Measurements from ENCODE around the gene SNX15.

Gene SNX15

DNA sequence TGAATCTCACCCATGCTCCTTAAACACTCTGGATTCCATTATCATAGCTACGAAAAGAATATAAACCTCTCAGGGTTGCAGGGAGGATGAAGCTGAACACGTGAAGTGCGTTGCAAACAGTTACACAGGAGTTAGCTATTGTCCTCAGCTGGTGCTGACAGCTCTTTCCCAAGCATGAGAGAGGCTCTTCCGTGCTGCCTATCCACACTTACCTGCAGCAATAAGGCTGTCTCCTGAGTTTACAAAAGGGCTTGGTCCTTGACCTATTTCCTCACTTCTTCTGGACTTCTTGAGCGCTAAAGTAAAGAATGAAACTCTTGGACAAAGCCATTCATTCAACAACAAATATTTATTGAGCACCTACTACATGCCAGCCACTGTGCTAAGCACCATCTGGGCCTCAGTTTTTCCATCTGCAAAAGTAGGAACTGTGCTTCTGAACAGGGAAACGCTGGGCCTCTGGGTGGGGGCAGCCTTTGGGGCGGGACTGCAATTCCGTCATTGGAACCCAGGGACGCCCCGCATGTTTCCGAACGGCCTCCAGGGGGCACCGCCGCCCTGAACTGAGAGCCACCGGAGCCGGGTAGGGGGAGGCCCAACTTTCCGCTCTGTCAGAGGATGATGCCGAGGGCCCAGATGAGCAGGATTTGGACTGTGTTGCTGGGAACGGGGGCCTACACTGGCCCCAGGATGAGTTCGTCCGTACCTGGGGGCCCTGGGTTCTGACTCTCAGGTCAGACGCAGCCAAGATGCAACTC is 13.9 kb upstream of the SNX15 start:
- TF ChIP-seq, protein P1, sequence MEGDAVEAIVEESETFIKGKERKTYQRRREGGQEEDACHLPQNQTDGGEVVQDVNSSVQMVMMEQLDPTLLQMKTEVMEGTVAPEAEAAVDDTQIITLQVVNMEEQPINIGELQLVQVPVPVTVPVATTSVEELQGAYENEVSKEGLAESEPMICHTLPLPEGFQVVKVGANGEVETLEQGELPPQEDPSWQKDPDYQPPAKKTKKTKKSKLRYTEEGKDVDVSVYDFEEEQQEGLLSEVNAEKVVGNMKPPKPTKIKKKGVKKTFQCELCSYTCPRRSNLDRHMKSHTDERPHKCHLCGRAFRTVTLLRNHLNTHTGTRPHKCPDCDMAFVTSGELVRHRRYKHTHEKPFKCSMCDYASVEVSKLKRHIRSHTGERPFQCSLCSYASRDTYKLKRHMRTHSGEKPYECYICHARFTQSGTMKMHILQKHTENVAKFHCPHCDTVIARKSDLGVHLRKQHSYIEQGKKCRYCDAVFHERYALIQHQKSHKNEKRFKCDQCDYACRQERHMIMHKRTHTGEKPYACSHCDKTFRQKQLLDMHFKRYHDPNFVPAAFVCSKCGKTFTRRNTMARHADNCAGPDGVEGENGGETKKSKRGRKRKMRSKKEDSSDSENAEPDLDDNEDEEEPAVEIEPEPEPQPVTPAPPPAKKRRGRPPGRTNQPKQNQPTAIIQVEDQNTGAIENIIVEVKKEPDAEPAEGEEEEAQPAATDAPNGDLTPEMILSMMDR (IDR thresholded peaks at IDR 0.05; ENCODE audit: insufficient read depth, low read length, poor library complexity, severe bottlenecking) = peak; percentile 87
- Histone ChIP-seq H3K27me3 (replicated peaks; ENCODE audit: control insufficient read depth, insufficient read depth, low read length) (no peaks in the 10 kb centered on the region), H3K4me3 (replicated peaks; ENCODE audit: low read depth, low read length) (peak overlapping the region; percentile 77), H3K36me3 (ENCODE audit: control insufficient read depth, insufficient read depth, low read length) (no peaks in the 10 kb centered on the region; the same call in none of the 2 replicates)
- DNase-seq (ENCODE audit: extremely low read depth, insufficient read length) = peak; percentile 88

GRCh38 chr11:65013888-65014725 is 13.1 kb upstream of the SNX15 start, which contains the start of gene ARL2:
Gene ARL2, plus strand, starts transcription at chr11:65014160. Its CDS starts 48 bp downstream, at chr11:65014208.
- TF ChIP-seq, protein P1 (IDR thresholded peaks at IDR 0.05; ENCODE audit: insufficient read depth, low read length, poor library complexity, severe bottlenecking) = peak; percentile 56
- Histone ChIP-seq H3K27me3 (replicated peaks; ENCODE audit: control insufficient read depth, insufficient read depth, low read length) (no peaks in the 10 kb centered on the region), H3K4me3 (replicated peaks; ENCODE audit: low read depth, low read length) (peak within 1 kb of the TSS; percentile 77), H3K36me3 (ENCODE audit: control insufficient read depth, insufficient read depth, low read length) (peaks cover 4% of the 10 kb centered on the region)
- peak; percentile 95 for DNase-seq (ENCODE audit: extremely low read depth, insufficient read length)

DNA sequence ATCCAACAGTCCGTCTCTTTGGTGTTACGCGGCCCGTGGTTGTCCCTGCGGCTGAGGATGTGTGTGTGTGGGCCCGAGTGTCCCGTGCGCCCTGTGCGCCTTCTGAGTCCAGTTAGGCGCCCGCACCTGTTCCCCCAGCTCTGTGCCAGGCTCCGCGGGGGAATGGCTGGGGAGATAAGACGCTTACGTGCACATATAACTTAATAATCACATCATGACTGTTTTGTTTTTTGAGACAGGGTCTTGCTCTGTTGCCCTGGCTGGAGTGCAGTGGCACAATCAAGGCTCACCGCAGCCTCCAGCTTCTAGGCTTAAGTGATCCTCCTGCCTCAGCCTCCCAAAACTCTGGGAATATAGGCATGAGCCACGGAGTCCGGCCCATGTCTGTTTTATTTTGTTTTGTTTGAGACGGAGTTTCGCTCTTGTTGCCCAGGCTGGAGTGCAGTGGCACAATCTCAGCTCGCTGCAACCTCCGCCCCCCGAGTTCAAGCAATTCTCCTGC is 12.5 kb upstream of the SNX15 start:
- no peak for DNase-seq (ENCODE audit: extremely low read depth, insufficient read length)
- TF ChIP-seq, protein P1 (IDR thresholded peaks at IDR 0.05; ENCODE audit: insufficient read depth, low read length, poor library complexity, severe bottlenecking) = no peak
- H3K27me3 ChIP-seq (replicated peaks; ENCODE audit: control insufficient read depth, insufficient read depth, low read length) = no peaks in the 10 kb centered on the region
- peaks cover 4% of the 10 kb centered on the region for H3K36me3 ChIP-seq (ENCODE audit: control insufficient read depth, insufficient read depth, low read length)
- peak overlapping the region; percentile 77 for H3K4me3 ChIP-seq (replicated peaks; ENCODE audit: low read depth, low read length)

DNA sequence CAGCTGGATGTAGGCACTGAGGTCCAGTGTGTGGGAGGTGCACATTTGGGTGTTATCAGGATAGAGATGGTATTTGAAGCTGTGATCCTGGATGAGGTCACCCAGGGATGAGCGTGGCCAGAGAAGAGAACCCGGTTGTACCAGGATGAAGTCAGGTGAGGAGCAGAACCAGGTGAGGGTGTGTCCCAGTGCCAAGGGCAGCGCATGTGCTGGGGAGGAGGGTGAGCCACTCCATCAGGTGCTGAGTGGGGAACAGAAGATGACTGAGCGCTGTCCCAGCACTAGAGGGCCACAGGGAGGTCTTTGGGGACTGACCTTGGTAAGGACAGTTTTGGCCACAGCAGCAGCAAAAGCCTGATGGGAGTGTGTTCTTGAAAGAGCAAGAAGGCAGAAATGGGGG is 10.5 kb upstream of the SNX15 start:
- no peaks in the 10 kb centered on the region for H3K27me3 ChIP-seq (replicated peaks; ENCODE audit: control insufficient read depth, insufficient read depth, low read length)
- H3K4me3 ChIP-seq (replicated peaks; ENCODE audit: low read depth, low read length) = no peak overlapping the region
- peaks cover 11% of the 10 kb centered on the region for H3K36me3 ChIP-seq (ENCODE audit: control insufficient read depth, insufficient read depth, low read length)
- TF ChIP-seq, protein P1 (IDR thresholded peaks at IDR 0.05; ENCODE audit: insufficient read depth, low read length, poor library complexity, severe bottlenecking) = peak; percentile 25
- no peak for DNase-seq (ENCODE audit: extremely low read depth, insufficient read length)

DNA sequence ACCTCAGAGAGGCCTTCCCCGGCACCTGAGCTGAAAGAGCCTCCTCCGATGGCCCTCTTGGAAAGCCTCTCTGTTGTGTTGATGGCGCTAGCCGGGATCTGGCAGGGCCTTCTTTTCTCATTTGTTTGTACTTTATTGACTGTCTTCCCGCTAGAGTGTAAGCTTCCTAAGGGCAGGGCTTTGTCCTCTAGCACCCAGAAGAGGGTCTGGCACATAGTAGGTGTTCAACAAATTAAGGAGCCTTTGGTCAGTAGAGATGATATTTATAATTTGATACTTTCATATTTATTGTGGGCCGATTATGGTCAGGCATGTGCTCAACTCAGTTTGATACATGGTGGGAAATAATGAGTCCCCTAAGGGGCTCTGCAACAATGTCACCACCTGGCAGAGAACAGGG is 9.3 kb upstream of the SNX15 start:
- H3K27me3 ChIP-seq (replicated peaks; ENCODE audit: control insufficient read depth, insufficient read depth, low read length) = no peaks in the 10 kb centered on the region
- H3K36me3 ChIP-seq (ENCODE audit: control insufficient read depth, insufficient read depth, low read length) = peaks cover 11% of the 10 kb centered on the region
- H3K4me3 ChIP-seq (replicated peaks; ENCODE audit: low read depth, low read length) = no peak overlapping the region
- DNase-seq (ENCODE audit: extremely low read depth, insufficient read length) = no peak
- TF ChIP-seq, protein P1 (IDR thresholded peaks at IDR 0.05; ENCODE audit: insufficient read depth, low read length, poor library complexity, severe bottlenecking) = no peak
